Activated naive CD4-positive, alpha-beta T cell treated with anti-CD3 and anti-CD28 coated beads, Interleukin-2, amount 50 U/mL, for 24 hours (primary cell): Measurements from ENCODE around the gene OR10H1.
"Not testable (repeated sequence)": the region's sequence is repeated elsewhere in the genome, so short reads cannot be mapped to it uniquely, and the experiment has no call there.

Experiments
- H3K27ac Mint-ChIP-seq: one replicate; pipeline ENCODE4 v1.8.0; 2021; ENCODE audit warnings: mild to moderate bottlenecking, mixed read lengths
- H3K27me3 Mint-ChIP-seq: one replicate; pipeline ENCODE4 v1.8.0; 2021; ENCODE audit warnings: mixed read lengths
- H3K36me3 Mint-ChIP-seq: one replicate; pipeline ENCODE4 v1.8.0; 2021; ENCODE audit warnings: mixed read lengths
- H3K4me1 Mint-ChIP-seq: one replicate; pipeline ENCODE4 v1.8.0; 2021; ENCODE audit warnings: mixed read lengths
- H3K4me3 Mint-ChIP-seq: one replicate; pipeline ENCODE4 v1.8.0; 2021; ENCODE audit warnings: mild to moderate bottlenecking, mixed read lengths
- H3K9me3 Mint-ChIP-seq: one replicate; pipeline ENCODE4 v1.8.0; 2021; ENCODE audit warnings: mixed read lengths

OR10H1 gene

GRCh38 chr19:15836330-15837220 lies 21.1 kb upstream of the OR10H1 start:
- no peaks in the 10 kb centered on the region for H3K36me3 Mint-ChIP-seq
- peak overlapping the region; percentile 98 for H3K4me3 Mint-ChIP-seq
- peaks cover 19% of the 10 kb centered on the region for H3K4me1 Mint-ChIP-seq
- peak overlapping the region; percentile 100 for H3K27ac Mint-ChIP-seq
- H3K9me3 Mint-ChIP-seq = no peaks in the 10 kb centered on the region
- H3K27me3 Mint-ChIP-seq = no peaks in the 10 kb centered on the region

GRCh38 chr19:15835565-15836329 lies 20.3 kb upstream of the OR10H1 start:
- Mint-ChIP-seq H3K27ac (peak overlapping the region; percentile 100), H3K4me3 (peak overlapping the region; percentile 98), H3K4me1 (peaks cover 19% of the 10 kb centered on the region)
- H3K9me3 Mint-ChIP-seq, H3K27me3 Mint-ChIP-seq, H3K36me3 Mint-ChIP-seq: not testable (repeated sequence)

- H3K36me3 Mint-ChIP-seq, H3K4me3 Mint-ChIP-seq, H3K9me3 Mint-ChIP-seq, H3K27ac Mint-ChIP-seq, H3K27me3 Mint-ChIP-seq: not testable (repeated sequence)
- peaks cover 19% of the 10 kb centered on the region for H3K4me1 Mint-ChIP-seq
These were observed 18.8 kb upstream of the OR10H1 start for GRCh38 chr19:15834232-15834631.

GRCh38 chr19:15831626-15832025 lies 16.2 kb upstream of the OR10H1 start:
- H3K4me3 Mint-ChIP-seq = no peak overlapping the region
- no peaks in the 10 kb centered on the region for H3K36me3 Mint-ChIP-seq
- H3K27ac Mint-ChIP-seq = no peak overlapping the region
- H3K27me3 Mint-ChIP-seq = no peaks in the 10 kb centered on the region
- no peaks in the 10 kb centered on the region for H3K4me1 Mint-ChIP-seq
- H3K9me3 Mint-ChIP-seq = no peaks in the 10 kb centered on the region

- Mint-ChIP-seq H3K4me1 (no peaks in the 10 kb centered on the region), H3K4me3 (no peak overlapping the region), H3K36me3 (no peaks in the 10 kb centered on the region), H3K27ac (no peak overlapping the region), H3K9me3 (no peaks in the 10 kb centered on the region), H3K27me3 (no peaks in the 10 kb centered on the region)
These were observed 14.3 kb upstream of the OR10H1 start for GRCh38 chr19:15829786-15830185.

- Mint-ChIP-seq H3K27ac (no peak overlapping the region), H3K4me1 (no peaks in the 10 kb centered on the region), H3K36me3 (no peaks in the 10 kb centered on the region), H3K4me3 (no peak overlapping the region), H3K27me3 (no peaks in the 10 kb centered on the region), H3K9me3 (no peaks in the 10 kb centered on the region)
These were observed 13.8 kb upstream of the OR10H1 start for GRCh38 chr19:15829306-15829698.

- not testable (repeated sequence) for H3K9me3 Mint-ChIP-seq, H3K27me3 Mint-ChIP-seq, H3K36me3 Mint-ChIP-seq, H3K27ac Mint-ChIP-seq, H3K4me3 Mint-ChIP-seq, H3K4me1 Mint-ChIP-seq
These were observed 13.3 kb upstream of the OR10H1 start for GRCh38 chr19:15828611-15829305.

- Mint-ChIP-seq H3K36me3 (no peaks in the 10 kb centered on the region), H3K27ac (no peak overlapping the region), H3K27me3 (no peaks in the 10 kb centered on the region), H3K4me3 (no peak overlapping the region), H3K4me1 (no peaks in the 10 kb centered on the region), H3K9me3 (no peaks in the 10 kb centered on the region)
These were observed 12.7 kb upstream of the OR10H1 start for GRCh38 chr19:15828121-15828610.

GRCh38 chr19:15825753-15826152 lies 10.3 kb upstream of the OR10H1 start:
- H3K27ac Mint-ChIP-seq = no peak overlapping the region
- no peaks in the 10 kb centered on the region for H3K4me1 Mint-ChIP-seq
- no peak overlapping the region for H3K4me3 Mint-ChIP-seq
- H3K27me3 Mint-ChIP-seq = no peaks in the 10 kb centered on the region
- H3K36me3 Mint-ChIP-seq = no peaks in the 10 kb centered on the region
- H3K9me3 Mint-ChIP-seq = no peaks in the 10 kb centered on the region

- Mint-ChIP-seq H3K27me3 (no peaks in the 10 kb centered on the region), H3K4me1 (no peaks in the 10 kb centered on the region), H3K27ac (no peak overlapping the region), H3K4me3 (no peak overlapping the region), H3K36me3 (no peaks in the 10 kb centered on the region), H3K9me3 (no peaks in the 10 kb centered on the region)
These were observed 5.2 kb upstream of the OR10H1 start for GRCh38 chr19:15820646-15821045.

GRCh38 chr19:15813916-15814315 lies 1.5 kb downstream of the OR10H1 start:
- H3K4me1 Mint-ChIP-seq = peaks cover 14% of the 10 kb centered on the region
- no peak overlapping the region for H3K27ac Mint-ChIP-seq
- no peaks in the 10 kb centered on the region for H3K36me3 Mint-ChIP-seq
- no peaks in the 10 kb centered on the region for H3K9me3 Mint-ChIP-seq
- H3K4me3 Mint-ChIP-seq = no peak overlapping the region
- no peaks in the 10 kb centered on the region for H3K27me3 Mint-ChIP-seq

GRCh38 chr19:15812060-15812722 lies 3.3 kb downstream of the OR10H1 start:
- Mint-ChIP-seq H3K4me3 (no peak overlapping the region), H3K27me3 (no peaks in the 10 kb centered on the region), H3K9me3 (no peaks in the 10 kb centered on the region), H3K4me1 (peaks cover 14% of the 10 kb centered on the region), H3K27ac (no peak overlapping the region), H3K36me3 (no peaks in the 10 kb centered on the region)

- Mint-ChIP-seq H3K27me3 (no peaks in the 10 kb centered on the region), H3K36me3 (no peaks in the 10 kb centered on the region), H3K4me1 (peaks cover 14% of the 10 kb centered on the region), H3K9me3 (no peaks in the 10 kb centered on the region), H3K4me3 (no peak overlapping the region), H3K27ac (no peak overlapping the region)
These were observed 4.0 kb downstream of the OR10H1 start for GRCh38 chr19:15811476-15811875.

- Mint-ChIP-seq H3K9me3 (no peaks in the 10 kb centered on the region), H3K4me3 (no peak overlapping the region), H3K27me3 (no peaks in the 10 kb centered on the region), H3K36me3 (no peaks in the 10 kb centered on the region), H3K27ac (no peak overlapping the region), H3K4me1 (peaks cover 14% of the 10 kb centered on the region)
These were observed 5.1 kb downstream of the OR10H1 start for GRCh38 chr19:15810335-15810734.

- not testable (repeated sequence) for H3K9me3 Mint-ChIP-seq, H3K27me3 Mint-ChIP-seq, H3K27ac Mint-ChIP-seq, H3K4me1 Mint-ChIP-seq, H3K36me3 Mint-ChIP-seq, H3K4me3 Mint-ChIP-seq
These were observed 21.2 kb downstream of the OR10H1 start for GRCh38 chr19:15794279-15794678.
